HepG2 (cell line): ENCODE measurements around the gene C15orf62. TPM values are rescaled to one million over a fixed set of nuclear protein-coding genes. Genes with fewer than 3 reads are reported as not detected.

ENCODE experiments used
- ATAC-seq: fragments of 200-7000 bp; cut with Tn5 transposase; 3 replicates; pipeline ENCODE4 v1.9.1; 2020; ENCODE audit warnings: mild to moderate bottlenecking, moderate library complexity
- BruUV-seq: library from RNA; stranded (reverse); fragments of 400-500 nt; replicated peaks from 2 replicates; lab custom pipeline; 2021; lab: Mats Ljungman, UMichigan
- CTCF ChIA-PET: fragments of 300-600 bp; formaldehyde crosslinking; extraction: SDS; loops from one replicate; lab custom pipeline; 2021; ENCODE audit warnings: low total read pairs, inconsistent platforms, low intra/inter-chr PET ratio; lab: Yijun Ruan, JAX
- POLR2A ChIA-PET: fragments of 350-600 bp; sonication (Branson Sonifier 250); formaldehyde crosslinking; loops from one replicate; lab custom pipeline; 2020; ENCODE audit warnings: antibody characterized with exemption, inconsistent platforms; lab: Yijun Ruan, JAX
- DNase-seq: peaks from one replicate; pipeline ENCODE4 v3.0.0-alpha.2; 2015; ENCODE audit warnings: low spot score
- FAIRE-seq: peaks from 3 replicates; lab custom pipeline; 2011; peaks lifted over from hg19 to GRCh38; lab: Jason Lieb, UNC
- H2AFZ ChIP-seq: one replicate; pipeline ENCODE4 v1.6.1; 2011; ENCODE audit warnings: low read length, inconsistent platforms
- H3K27ac ChIP-seq: fragments of 300-600 bp; 3 replicates; pipeline ENCODE4 v1.8.0; 2011; ENCODE audit warnings: mixed run types, mild to moderate bottlenecking, mixed read lengths, low read length, inconsistent platforms; ENCODE audit not compliant: insufficient read depth; ENCODE audit errors: extremely low read length
- H3K27me3 ChIP-seq, 2 experiments: fragments of 200-600 bp in 1 of 2; 2 replicates in 1 of 2; 3 replicates in 1 of 2; pipeline versions ENCODE4 v1.6.0 to v1.8.0; 2011; ENCODE audit warnings: low read length in 2 of 2, mild to moderate bottlenecking in 2 of 2, moderate library complexity in 2 of 2, inconsistent platforms in 1 of 2; ENCODE audit not compliant: insufficient read depth in 2 of 2, control insufficient read depth in 1 of 2
- H3K36me3 ChIP-seq, 2 experiments: fragments of 200-600 bp in 1 of 2; replicated peaks in 1 of 2; 2 replicates in 1 of 2; 3 replicates in 1 of 2; pipeline versions ENCODE4 v1.5.1 to v1.8.0; 2011; ENCODE audit warnings: low read length in 2 of 2, inconsistent platforms in 1 of 2; ENCODE audit not compliant: insufficient read depth in 2 of 2, control insufficient read depth in 1 of 2
- H3K4me1 ChIP-seq: 2 replicates; pipeline ENCODE4 v1.5.1; 2012; ENCODE audit warnings: low read length, inconsistent platforms; ENCODE audit not compliant: insufficient read depth
- H3K4me2 ChIP-seq: 2 replicates; pipeline ENCODE4 v1.6.0; 2011; ENCODE audit warnings: low read depth, low read length, inconsistent platforms
- H3K4me3 ChIP-seq, 3 experiments: fragments of 200-600 bp in 1 of 3; sonication (generic), shearing (Covaris generic) in 1 of 3; replicated peaks in 1 of 3; 2 replicates each; pipeline ENCODE4 v1.5.1; 2011 to 2016; ENCODE audit warnings: low read length in 3 of 3, inconsistent platforms in 2 of 3, low read depth in 2 of 3, mild to moderate bottlenecking in 2 of 3, control low read depth in 1 of 3, mixed read lengths in 1 of 3; ENCODE audit not compliant: insufficient read depth in 1 of 3
- H3K79me2 ChIP-seq: one replicate; pipeline ENCODE4 v1.6.1; 2011; ENCODE audit warnings: low read length, inconsistent platforms; ENCODE audit not compliant: insufficient read depth
- H3K9ac ChIP-seq: 2 replicates; pipeline ENCODE4 v1.6.0; 2011; ENCODE audit warnings: mild to moderate bottlenecking, low read depth, low read length, inconsistent platforms; ENCODE audit not compliant: insufficient read depth
- H3K9me3 ChIP-seq: 2 replicates; pipeline ENCODE4 v1.5.1; 2012; ENCODE audit warnings: mild to moderate bottlenecking, low read length
- H4K20me1 ChIP-seq: 2 replicates; pipeline ENCODE4 v1.6.0; 2011; ENCODE audit warnings: inconsistent platforms, mild to moderate bottlenecking, low read length, moderate library complexity; ENCODE audit not compliant: insufficient read depth
- ARNT ChIP-seq: fragments of 450-650 bp; IDR thresholded peaks from 2 replicates; pipeline ENCODE4 v1.6.1; 2017
- ATF6 ChIP-seq: sonication (generic); formaldehyde crosslinking; conservative IDR thresholded peaks from 2 replicates; pipeline ENCODE4 v1.4.0; 2020; ENCODE audit warnings: missing genetic modification reagents
- BHLHE40 ChIP-seq: IDR thresholded peaks from 2 replicates; pipeline ENCODE4 v1.6.1; 2011; ENCODE audit warnings: low read length, improper control_type of control experiment
- CEBPB ChIP-seq: IDR thresholded peaks from 2 replicates; pipeline ENCODE4 v1.6.1; 2011; ENCODE audit warnings: low read depth, low read length, improper control_type of control experiment, borderline replicate concordance
- CEBPG ChIP-seq: IDR thresholded peaks from 2 replicates; pipeline ENCODE4 v1.6.1; 2016
- DDIT3 ChIP-seq: sonication (generic); formaldehyde crosslinking; IDR thresholded peaks from 2 replicates; pipeline ENCODE4 v1.4.0; 2020; ENCODE audit warnings: mild to moderate bottlenecking, missing genetic modification reagents
- HNRNPUL1 ChIP-seq: fragments of 200-400 bp; formaldehyde crosslinking; IDR thresholded peaks from 2 replicates; pipeline ENCODE4 v1.6.1; 2017; ENCODE audit warnings: low read depth, mild to moderate bottlenecking, low read length, moderate library complexity
- MAFF ChIP-seq: IDR thresholded peaks from 2 replicates; pipeline ENCODE4 v1.6.1; 2011; ENCODE audit warnings: low read depth, low read length, improper control_type of control experiment
- MAFK ChIP-seq, 2 experiments: IDR thresholded peaks in 1 of 2; conservative IDR thresholded peaks in 1 of 2; 2 replicates each; pipeline ENCODE4 v1.6.1; 2011; ENCODE audit warnings: improper control_type of control experiment in 2 of 2, low read length in 2 of 2
- NFKBIZ ChIP-seq: IDR thresholded peaks from 2 replicates; pipeline ENCODE4 v1.6.1; 2018; ENCODE audit warnings: missing genetic modification reagents, missing compliant biosample characterization
- RBFOX2 ChIP-seq: fragments of 200-400 bp; formaldehyde crosslinking; IDR thresholded peaks from 2 replicates; pipeline ENCODE4 v1.6.1; 2017; ENCODE audit warnings: low read depth, mild to moderate bottlenecking, low read length
- RFX3 ChIP-seq: IDR thresholded peaks from 2 replicates; pipeline ENCODE4 v1.6.1; 2016; ENCODE audit warnings: missing biosample characterization, missing genetic modification reagents
- RXRA ChIP-seq: sonication (generic); formaldehyde crosslinking; IDR thresholded peaks from 2 replicates; pipeline ENCODE4 v1.5.1; 2020; ENCODE audit warnings: missing genetic modification reagents
- SALL1 ChIP-seq: sonication (generic); formaldehyde crosslinking; IDR thresholded peaks from 2 replicates; pipeline ENCODE4 v1.8.0; 2022; ENCODE audit warnings: mild to moderate bottlenecking, missing genetic modification reagents
- SOX5 ChIP-seq: IDR thresholded peaks from 2 replicates; pipeline ENCODE4 v1.6.1; 2016; ENCODE audit warnings: borderline replicate concordance
- SP140L ChIP-seq: sonication (generic); formaldehyde crosslinking; IDR thresholded peaks from 2 replicates; pipeline ENCODE4 v1.4.0; 2020; ENCODE audit warnings: missing genetic modification reagents, borderline replicate concordance
- TEF ChIP-seq: sonication (generic); formaldehyde crosslinking; IDR thresholded peaks from 2 replicates; pipeline ENCODE4 v1.5.0; 2020; ENCODE audit warnings: missing genetic modification reagents
- TMF1 ChIP-seq: sonication (generic); formaldehyde crosslinking; IDR thresholded peaks from 2 replicates; pipeline ENCODE4 v1.8.1; 2022; ENCODE audit warnings: low read depth, missing genetic modification reagents
- U2AF2 ChIP-seq: fragments of 200-400 bp; formaldehyde crosslinking; IDR thresholded peaks from 2 replicates; pipeline ENCODE4 v1.6.1; 2017; ENCODE audit warnings: low read depth, mild to moderate bottlenecking, low read length
- ZNF234 ChIP-seq: sonication (generic); formaldehyde crosslinking; conservative IDR thresholded peaks from 2 replicates; pipeline ENCODE4 v1.5.1; 2020; ENCODE audit warnings: mild to moderate bottlenecking, missing genetic modification reagents
- ZNF660 ChIP-seq: sonication (generic); formaldehyde crosslinking; IDR thresholded peaks from 2 replicates; pipeline ENCODE4 v1.5.1; 2020; ENCODE audit warnings: mild to moderate bottlenecking, low read depth, missing genetic modification reagents, borderline replicate concordance
- ZSCAN20 ChIP-seq: sonication (generic); formaldehyde crosslinking; IDR thresholded peaks from 2 replicates; pipeline ENCODE4 v1.4.0; 2020; ENCODE audit warnings: missing genetic modification reagents, mild to moderate bottlenecking, borderline replicate concordance
- WGBS: methylation state at CpG from one replicate; pipeline ENCODE4 v1.1.6; 2017; ENCODE audit warnings: low lambda C conversion rate; 5-methylcytosine and 5-hydroxymethylcytosine counted together
- in situ Hi-C: cut with HindIII; loops from 2 replicates; pipeline ENCODE4 v1.10.0; 2017; ENCODE audit warnings: low pct_unique_long_range_greater_than_20kb; ENCODE audit not compliant: extremely low pct_ligation_motif_present
- intact Hi-C: fragments of 100-400 bp; cut with micrococcal nuclease; formaldehyde crosslinking; loops from one replicate; pipeline ENCODE4 v1.10.0; 2022; ENCODE audit not compliant: unreplicated experiment
- polyA plus RNA-seq, 8 experiments: library from polyadenylated mRNA; depleted of rRNA in 3 of 8; stranded (reverse) in 7 of 8; unstranded in 1 of 8; fragments of >200 nt; fragmentation: Illumina TruSeq in 4 of 8; extraction: Trizol in 4 of 8; gene quantifications; 2 replicates each; pipeline versions ENCODE4 v1.2.1 to v1.2.3, GENCODE V29; 2011 to 2016; ENCODE audit warnings: low read depth in 4 of 8, missing spikeins in 1 of 8, mixed read lengths in 1 of 8; ENCODE audit not compliant: insufficient read depth in 1 of 8
- total RNA-seq, 5 experiments: library from RNA; depleted of rRNA; stranded (reverse); fragments of >200 nt; fragmentation: Illumina TruSeq; extraction: Trizol; gene quantifications; 2 replicates each; pipeline ENCODE4 v1.2.3, GENCODE V29; 2016; ENCODE audit warnings: low read depth in 1 of 5

Gene C15orf62
- total and polyA plus RNA-seq, 2 of the 13 experiments (the other 11 are each of a cell fraction or from before 2014, with no cell fraction given), result 0.51 to 1.1 TPM

- 85% methylated on average over 10 of the region's 12 CpGs for WGBS
- Histone ChIP-seq H3K4me2 (no peak overlapping the region), H3K27ac (no peak overlapping the region), H3K4me1 (peaks cover 7% of the 10 kb centered on the region; the same call in 1 of the 2 replicates), H3K27me3 (no peaks in the 10 kb centered on the region), H3K9me3 (no peaks in the 10 kb centered on the region), H3K36me3 (peaks cover 11 to 71% of the 10 kb centered on the region in 2 experiments; a peak in 4 of 5 replicates), H2AFZ (no peak overlapping the region), H3K9ac (no peak overlapping the region), H3K79me2 (no peaks in the 10 kb centered on the region), H3K4me3 (no peak overlapping the region), H4K20me1 (no peaks in the 10 kb centered on the region)
- ATAC-seq (peak; percentile 44; the same call in 2 of the 3 replicates), FAIRE-seq (peak; percentile 8), DNase-seq (no peak)
- ChIA-PET POLR2A (interaction anchor here (1.2 kb wide), 1 partner anchor 19 kb away, joined by 3 read pairs; the partner anchor contains the start of gene GCHFR), CTCF (no interaction called here)
- no TSS peak for BruUV-seq
- intact Hi-C loops, result loop anchor here (5.0 kb wide), 1 partner anchor 67 kb away; no protein-coding TSS in a partner anchor
- in situ Hi-C loops, result no loop called here
- no peak for TF ChIP-seq ZNF660 (CRISPR knock-in tag)
- no peak for TF ChIP-seq RFX3
- no peak for TF ChIP-seq ZSCAN20 (CRISPR knock-in tag)
- TF ChIP-seq MAFF, result 0 out of 2 replicates have a peak, but pooled peaks have one; percentile 17
- no peak for TF ChIP-seq CEBPG
- no peak for TF ChIP-seq ZNF234 (CRISPR knock-in tag)
- TF ChIP-seq ARNT, result no peak
- no peak for TF ChIP-seq SP140L (CRISPR knock-in tag)
- TF ChIP-seq SALL1 (CRISPR knock-in tag), result no peak
- TF ChIP-seq TMF1, result no peak
- TF ChIP-seq NFKBIZ (CRISPR knock-in tag), result no peak
- TF ChIP-seq TEF (CRISPR knock-in tag), result no peak
- no peak for TF ChIP-seq ATF6 (CRISPR knock-in tag)
- TF ChIP-seq CEBPB, result peak; percentile 30; the same call in 1 of the 2 replicates
- TF ChIP-seq SOX5 (CRISPR knock-in tag), result no peak
- TF ChIP-seq U2AF2, result no peak
- TF ChIP-seq DDIT3 (CRISPR knock-in tag), result no peak
- TF ChIP-seq RXRA (CRISPR knock-in tag), result no peak
- TF ChIP-seq HNRNPUL1, result no peak
- TF ChIP-seq RBFOX2, result no peak
- peak in 1 of 2 experiments; percentile 49; a peak in 2 of 4 replicates for TF ChIP-seq MAFK (conservative IDR thresholded peaks at IDR 0.05 in 1 of 2, IDR thresholded peaks at IDR 0.05 in 1 of 2; ENCODE audit: low read length in 2 of 2)
- peak; percentile 35; the same call in 1 of the 2 replicates for TF ChIP-seq BHLHE40
These were observed 25.6 kb upstream of the C15orf62 start for GRCh38 chr15:40743921-40744814.
